ENCODE results near the gene ASAP3.
"Not testable (repeated sequence)": the region's sequence is repeated elsewhere in the genome, so short reads cannot be mapped to it uniquely, and the experiment has no call there.

ASAP3 gene

DNA sequence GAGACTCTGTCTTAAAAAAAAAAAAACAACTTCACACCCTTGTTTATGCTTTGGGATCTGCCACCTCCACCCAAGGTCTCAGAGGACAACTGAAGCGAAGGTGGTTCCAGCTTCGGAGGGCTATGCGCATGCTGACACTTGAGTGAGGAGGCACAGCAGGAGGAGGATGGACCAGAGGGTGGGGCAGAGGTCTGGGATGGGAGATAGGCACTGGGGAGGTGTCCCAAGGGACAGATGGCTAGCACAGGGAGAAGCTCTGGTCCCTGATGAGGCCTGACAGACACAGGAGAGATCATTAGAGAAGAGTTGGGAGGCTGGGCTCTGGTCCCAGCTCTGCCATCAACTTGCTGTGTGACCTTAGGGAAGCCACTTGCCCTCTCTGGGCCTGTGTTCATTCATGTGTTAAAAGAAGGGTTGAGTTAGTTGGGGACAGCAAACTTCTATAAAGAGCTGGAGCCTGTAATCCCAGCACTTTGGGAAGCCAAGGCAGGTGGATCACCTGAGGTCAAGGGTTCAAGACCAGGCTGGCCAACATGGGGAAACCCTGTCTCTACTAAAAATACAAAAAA is 30.2 kb upstream of the ASAP3 start:
- no peak for DNase-seq

DNA sequence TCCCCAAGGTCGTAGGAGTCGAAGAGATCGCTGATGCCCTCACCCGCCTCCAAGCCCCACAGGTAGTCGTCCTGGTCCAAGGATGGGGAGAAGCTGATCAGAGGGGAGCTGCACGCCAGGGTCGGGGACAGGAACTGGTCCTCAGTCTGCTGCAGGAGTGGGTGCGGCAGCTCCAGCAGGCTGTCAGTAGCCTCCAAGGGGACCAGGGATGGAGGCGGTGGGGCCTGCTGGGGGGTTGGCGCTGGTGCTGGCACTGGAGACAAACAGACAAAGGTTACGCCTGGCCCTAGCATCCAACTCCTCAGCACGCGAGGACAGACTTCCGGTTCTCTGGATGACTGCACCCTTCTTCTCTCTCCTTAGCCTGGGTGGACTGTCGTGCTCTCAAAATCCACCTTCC is 25.9 kb upstream of the ASAP3 start:
- DNase-seq, result no peak

DNA sequence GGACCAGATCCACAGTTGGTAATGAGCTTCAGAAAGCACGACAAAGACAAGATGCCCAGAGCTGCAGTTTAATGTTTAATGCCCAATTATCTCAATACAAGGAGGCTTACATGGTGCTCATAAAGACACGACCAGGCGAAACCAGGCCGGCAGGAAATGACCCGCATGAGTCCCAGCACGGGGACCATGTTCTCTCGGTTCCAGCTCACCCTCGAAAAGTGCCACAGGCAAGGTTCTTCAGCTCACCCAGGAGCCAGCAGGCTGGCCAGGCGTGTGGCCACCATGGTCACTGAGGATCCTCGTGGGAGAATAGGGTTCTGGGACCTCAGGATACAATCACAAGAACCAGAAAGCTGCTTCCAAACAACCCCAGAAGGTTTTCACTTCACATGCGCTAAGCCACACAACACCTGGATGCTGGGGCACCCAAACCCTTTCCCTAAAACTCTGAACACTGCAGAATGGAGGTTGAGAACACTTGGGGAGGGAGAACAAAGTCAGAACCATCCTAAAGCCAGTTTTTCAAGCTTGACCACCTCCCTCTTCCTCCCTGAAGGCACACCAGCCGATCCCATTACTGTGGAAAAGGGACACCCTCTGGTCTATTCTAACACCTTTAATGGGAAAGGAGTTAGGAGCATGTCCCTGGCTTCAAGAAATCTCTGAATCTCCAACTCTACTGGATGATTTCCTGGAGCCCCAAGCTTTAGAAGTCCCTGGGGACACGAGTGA is 22.6 kb upstream of the ASAP3 start:
- DNase-seq, result no peak

DNA sequence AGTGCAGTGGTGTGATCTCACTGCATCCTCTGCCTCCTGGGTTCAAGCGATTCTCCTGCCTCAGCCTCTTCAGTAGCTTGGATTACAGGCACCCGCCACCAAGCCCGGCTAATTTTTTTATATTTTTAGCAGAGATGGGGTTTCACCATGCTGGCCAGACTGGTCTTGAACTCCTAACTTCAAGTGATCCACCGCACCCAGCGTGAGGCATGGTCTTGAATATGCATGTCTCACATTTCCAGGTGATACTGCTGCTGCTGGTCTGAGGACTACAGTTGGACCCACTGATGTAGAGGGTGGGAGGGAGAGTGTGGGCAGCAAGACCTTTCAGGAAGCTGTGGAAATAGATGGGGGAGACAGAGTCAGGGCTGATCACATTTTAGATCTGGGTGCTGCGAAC is 21.9 kb upstream of the ASAP3 start:
- no peak for DNase-seq

DNA sequence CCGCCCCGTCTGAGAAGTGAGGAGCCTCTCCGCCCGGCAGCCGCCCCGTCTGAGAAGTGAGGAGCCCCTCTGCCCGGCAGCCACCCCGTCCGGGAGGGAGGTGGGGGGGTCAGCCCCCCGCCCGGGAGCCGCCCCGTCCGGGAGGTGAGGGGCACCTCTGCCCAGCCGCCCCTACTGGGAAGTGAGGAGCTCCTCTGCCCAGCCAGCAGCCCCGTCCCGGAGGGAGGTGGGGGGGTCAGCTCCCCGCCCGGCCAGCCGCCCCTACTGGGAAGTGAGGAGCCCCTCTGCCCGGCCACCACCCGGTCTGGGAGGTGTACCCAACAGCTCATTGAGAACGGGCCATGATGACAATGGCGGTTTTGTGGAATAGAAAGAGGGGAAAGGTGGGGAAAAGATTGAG is 20.2 kb upstream of the ASAP3 start:
- not testable (repeated sequence) for DNase-seq

DNA sequence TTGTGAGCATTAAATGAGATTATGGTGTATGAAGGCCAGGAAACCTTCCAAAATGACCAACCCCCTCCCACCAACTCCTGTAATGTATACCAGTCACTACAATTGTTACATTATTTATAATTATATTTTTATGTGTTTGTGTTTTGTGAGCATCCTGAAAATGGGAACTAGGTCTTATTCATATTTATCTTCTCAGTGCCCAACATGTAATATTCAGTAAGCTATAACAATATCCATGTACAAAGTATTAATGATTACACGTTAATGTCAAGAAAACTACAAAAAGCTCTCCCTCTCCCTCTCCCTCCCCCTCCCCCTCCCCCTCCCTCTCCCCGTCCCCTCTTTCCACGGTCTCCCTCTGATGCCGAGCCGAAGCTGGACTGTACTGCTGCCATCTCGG is 19.0 kb upstream of the ASAP3 start:
- no peak for DNase-seq

DNA sequence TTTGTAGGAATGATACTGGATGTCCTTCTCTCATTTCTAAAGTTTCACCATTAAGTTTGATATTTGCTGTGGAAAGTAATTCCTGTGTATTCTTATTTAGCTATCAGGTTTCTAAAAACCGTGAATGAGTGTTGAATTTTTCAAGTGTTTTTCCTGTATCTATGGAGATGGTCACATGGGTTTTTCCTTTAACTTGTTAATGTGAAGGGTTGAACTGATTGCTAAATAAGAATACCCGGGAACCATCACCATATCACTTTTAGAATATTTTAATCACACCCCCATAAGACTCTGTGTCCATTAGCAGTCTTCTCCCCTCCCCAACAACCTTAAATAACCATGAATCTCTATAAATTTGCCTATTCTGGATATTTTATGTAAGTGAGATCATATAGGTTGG is 16.5 kb upstream of the ASAP3 start:
- DNase-seq, result no peak

DNA sequence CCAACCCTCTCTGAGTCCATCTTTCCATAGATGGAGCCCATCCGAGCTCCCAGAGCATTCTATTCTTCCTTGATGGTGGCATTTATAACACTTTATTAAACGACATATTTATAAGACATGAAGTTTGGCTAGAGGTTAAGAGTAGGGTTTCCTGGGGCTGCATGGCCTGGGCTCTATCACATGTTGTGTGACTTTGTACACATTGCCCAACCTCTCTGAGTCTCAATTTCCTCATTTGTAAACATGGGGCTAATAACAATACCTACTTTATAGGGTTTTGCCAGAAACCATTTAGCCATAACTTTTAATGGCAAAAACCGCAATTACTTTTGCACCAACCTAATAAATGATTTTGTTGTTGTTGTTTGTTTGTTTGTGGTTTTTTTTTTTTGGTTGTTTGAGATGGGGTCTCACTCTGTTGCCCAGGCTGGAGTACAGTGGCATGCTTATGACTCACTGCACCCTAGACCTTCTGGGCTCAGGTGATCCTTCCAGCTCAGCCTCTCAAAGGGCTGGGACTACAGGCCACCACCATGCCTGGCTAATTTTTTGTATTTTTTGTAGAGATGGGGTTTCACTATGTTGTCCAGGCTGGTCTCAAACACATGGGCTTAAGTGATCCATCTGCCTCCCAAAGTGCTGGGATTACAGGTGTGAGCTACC is 13.9 kb upstream of the ASAP3 start:
- DNase-seq, result no peak

DNA sequence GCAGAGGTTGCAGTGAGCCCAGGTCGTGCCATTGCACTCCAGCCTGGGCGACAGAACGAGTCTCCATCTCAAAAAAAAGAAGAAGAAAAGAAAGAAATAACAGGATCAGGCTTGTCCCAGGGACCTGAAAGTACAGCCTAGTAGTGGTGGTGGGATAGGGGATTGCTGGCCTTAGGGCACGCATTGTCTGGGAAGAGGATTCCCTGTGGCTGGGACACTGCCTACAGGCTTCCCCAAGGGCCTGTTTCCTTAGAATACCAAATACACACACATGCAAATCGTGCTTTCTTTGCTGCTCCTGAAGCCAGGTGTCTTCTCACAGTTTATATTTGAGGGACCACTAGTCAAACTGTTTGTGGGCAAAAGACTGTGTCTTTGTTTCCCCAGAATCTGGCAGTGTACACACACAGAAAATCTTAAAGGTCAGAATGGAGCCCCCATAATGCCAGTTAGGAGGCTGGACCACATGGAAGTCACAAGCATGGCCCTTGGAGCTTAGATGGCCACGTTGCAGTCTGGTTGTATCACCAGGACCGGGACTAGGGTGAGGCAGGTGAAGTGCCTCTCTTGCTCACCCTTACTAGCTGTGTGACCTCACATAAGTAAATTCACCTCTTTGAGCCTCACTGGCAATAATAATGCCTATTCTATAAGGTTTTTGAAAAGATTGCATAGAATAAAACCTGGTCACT is 12.7 kb upstream of the ASAP3 start:
- DNase-seq, result no peak

DNA sequence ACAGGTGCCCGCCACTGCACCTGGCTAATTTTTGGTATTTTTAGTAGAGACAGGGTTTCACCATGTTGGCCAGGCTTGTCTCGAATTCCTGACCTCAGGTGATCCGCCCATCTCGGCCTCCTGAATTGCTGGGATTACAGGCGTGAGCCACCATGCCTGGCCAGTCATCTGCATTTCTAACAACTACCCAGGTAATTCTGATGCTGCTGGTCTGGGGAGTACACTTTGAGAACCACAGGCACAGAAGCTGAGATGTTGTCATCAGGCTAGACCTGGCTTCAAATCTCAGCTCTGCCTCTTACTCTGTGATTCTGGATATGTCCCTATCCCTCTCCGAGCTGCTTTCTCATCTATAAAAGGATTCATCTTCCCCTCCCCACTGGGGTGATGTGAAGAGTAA is 10.9 kb upstream of the ASAP3 start:
- not testable (repeated sequence) for DNase-seq

DNA sequence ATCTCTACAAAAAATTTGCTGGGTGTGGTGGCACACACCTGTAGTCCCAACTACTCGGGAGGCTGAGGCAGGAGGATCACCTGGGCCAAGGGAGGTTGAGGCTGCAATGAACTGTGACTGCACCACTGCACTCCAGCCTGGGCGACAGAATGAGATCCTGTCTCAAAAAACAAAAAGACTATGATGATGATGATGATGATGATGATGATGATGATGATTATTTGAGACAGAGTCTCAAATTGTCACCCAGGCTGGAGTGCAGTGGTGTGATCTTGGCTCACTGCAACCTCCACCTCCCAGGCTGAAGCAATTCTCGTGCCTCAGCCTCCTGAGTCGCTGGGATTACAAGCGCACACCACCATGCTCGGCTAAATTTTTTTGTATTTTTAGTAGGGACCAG is 8.8 kb upstream of the ASAP3 start:
- DNase-seq, result not testable (repeated sequence)

DNA sequence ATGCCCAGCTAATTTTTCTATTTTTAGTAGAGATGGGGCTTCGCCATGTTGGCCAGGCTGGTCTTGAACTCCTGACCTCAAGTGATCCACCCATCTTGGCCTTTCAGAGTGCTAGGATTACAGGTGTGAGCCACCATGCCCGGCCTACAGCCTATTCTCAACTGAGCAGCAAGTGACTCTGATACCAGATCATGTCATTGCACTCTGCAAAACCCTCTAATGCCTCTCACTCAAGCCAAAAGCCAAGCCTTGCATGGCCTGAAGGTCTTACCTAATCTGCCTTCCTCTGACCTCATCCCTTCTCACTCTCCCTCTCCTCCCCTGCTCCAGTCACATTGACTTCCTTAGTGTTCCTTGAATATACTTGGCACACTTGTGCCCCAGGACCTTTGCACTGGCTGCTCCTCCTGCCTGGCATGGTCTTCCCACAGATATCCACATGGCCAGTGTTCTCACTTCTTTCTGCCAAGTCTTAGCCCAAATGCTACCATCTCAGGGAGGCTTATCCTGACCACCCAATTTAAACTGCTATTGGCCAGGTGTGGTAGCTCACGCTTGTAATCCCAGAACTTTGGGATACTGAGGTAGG is 8.2 kb upstream of the ASAP3 start:
- no peak for DNase-seq

DNA sequence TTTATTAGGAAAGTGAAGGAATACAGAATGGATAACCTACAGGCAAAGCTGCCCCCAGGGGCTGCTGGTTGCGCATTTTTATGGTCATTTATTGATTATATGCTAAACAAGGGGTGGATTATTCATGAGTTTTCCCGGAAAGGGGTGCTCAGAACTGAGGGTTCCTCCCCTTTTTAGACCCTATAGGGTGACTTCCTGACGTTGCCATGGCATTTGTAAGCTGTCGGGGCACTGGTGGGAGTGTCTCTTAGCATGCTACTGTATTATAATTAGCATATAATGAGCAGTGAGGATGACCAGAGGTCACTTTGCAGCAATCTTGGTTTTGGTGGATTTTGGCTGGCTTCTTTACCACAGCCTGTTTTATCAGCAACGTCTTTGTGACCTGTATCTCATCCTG is 5.9 kb upstream of the ASAP3 start:
- DNase-seq, result no peak

DNA sequence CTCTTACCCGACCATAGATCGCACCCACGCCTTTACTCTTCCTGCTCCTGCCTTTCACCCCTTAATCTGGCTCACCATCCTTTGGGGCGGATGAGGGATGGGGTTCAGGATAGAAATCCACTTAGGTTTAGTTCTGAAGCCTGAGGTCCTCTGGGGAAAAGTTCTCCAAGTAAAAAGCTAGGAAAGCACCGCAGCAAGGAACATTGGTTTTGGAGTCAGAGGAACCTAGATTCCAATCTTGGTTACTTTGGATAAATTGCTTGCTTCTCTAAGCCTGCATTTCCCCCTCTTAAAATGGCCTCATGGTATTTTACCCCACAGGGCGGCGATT is 988 bp upstream of the ASAP3 start:
- DNase-seq, result no peak

DNA sequence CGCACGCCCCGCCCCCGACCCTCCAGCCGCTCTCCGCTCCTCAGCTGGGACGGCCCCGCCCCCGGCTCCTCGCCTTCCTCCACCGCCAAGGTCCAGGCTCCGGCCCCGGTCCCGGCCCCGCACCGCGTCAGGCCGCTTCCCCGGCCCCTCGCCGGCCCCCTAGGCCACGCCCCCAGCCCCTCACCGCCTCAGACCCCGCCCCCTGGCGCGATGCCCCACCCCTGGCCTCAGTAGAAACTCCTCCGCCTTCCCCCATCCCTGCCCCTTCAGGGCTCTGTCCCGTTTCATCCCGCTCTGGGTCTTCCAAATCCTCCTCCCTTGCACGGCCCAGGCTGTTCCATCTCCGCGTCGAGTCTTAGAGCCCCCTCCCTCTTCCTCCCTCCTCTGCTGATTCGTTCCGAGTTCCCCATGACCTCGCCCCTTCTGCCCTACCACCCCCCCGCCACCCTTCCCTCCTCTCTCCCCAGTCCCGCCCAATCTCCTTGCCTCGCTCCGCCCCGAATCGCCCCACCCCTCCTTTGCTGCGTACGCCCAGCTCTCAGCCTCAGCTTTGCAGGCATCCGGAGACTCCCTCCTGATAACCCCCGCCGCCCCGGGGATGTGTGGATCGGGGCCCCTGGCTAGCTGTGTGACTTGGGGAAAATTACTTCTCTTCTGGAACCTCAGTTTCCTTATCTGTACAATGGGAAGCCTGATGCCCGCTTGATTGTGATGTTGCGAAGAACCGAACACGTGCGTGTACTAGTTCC is 448 bp upstream of the ASAP3 start:
- peak; percentile 86 for DNase-seq

DNA sequence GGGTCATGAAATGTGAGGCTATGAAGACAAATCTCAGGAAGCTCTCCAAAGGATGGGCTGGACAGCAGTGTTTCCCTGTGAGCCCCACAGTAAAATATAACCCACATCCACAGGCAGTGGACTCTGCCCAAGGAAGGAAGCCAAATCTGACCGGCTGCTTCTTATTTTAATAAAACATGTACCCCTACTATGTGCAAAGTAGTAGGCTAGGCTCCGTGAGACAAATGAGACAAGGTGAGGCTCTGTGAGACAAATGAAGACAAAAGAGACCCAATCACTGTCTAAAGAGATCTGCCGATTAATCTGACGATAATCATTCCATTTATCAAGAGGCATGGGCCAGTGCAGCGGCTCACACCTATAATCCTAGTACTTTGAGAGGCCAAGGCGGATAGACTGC is 2.1 kb downstream of the ASAP3 start:
- DNase-seq, result no peak

DNA sequence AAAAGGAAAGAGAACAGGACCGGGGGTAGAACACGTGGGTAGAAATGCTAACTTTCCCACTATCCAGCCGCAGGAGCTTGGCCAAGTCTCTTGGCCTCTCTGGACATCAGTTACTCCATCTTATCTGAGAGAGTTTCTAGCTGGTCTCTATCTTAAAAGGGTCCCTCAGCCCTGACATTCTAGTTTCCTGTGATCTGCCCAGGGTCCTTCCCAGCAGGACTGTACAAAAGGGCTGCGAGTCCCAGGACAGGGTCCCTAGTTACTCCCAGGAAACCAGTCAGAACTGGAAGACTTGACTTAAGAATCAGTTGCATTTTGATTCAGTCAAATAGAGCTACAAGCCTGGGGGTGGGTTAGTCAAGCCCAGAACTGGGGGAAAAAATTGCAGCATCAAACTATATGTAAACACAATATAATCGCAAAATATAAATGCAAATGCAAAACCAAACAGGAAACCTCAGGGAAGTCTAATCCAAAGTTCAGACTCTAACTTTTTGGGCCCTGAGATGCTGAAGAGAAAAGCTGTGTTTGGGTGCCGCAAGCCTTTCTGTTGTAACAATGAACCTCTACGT is 2.9 kb downstream of the ASAP3 start:
- no peak for DNase-seq

DNA sequence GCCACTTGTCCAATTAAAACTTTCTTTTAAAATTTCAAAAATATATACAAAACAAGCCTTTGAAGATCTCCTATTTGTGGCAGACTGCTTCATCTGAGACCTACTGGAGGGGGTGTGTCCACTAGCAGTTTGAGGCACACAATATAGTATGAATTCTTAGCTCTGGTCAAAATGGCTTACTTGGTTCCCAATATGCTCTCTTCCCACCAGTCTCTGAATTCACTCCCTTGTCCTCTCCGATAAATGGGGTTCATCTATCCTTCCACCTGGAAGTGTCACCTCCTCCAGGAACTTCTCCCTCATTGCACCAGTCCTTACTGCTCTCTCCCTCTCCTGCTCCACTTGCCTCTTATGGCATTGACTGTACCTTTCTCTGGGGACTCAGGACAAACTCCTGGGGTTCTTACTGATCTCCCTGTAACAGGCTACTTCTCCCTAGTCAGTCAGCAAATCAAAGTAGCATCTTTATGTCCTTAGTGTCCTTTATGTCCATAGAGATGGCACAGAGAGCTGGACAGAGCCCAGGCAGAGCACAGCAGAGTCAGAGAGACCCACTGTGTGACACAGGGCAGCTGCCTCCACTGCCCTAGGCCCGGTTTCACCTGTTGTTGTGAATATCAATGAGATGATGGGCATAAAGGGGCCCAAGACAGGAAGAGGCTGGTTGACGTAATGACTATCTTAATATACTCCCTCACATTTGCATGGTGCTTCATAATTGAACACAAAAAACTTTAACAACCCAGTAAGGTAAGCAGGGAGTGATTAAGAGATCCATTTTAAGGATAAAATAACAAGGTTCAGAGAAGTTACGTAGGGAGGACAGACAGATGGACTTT is 3.6 kb downstream of the ASAP3 start:
- no peak for DNase-seq

DNA sequence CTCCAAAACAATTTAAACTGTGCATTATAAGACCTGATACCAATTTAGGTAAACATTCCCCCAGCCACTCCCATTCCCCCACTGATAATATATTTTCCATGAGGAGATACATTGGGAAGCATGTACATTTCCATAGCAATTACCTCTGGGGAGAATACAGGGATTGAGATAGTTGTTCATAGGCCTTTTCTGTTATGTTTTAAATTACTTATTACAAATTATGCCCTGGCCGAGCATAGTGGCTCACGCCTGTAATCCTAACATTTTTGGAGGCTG is 4.4 kb downstream of the ASAP3 start:
- DNase-seq, result no peak

DNA sequence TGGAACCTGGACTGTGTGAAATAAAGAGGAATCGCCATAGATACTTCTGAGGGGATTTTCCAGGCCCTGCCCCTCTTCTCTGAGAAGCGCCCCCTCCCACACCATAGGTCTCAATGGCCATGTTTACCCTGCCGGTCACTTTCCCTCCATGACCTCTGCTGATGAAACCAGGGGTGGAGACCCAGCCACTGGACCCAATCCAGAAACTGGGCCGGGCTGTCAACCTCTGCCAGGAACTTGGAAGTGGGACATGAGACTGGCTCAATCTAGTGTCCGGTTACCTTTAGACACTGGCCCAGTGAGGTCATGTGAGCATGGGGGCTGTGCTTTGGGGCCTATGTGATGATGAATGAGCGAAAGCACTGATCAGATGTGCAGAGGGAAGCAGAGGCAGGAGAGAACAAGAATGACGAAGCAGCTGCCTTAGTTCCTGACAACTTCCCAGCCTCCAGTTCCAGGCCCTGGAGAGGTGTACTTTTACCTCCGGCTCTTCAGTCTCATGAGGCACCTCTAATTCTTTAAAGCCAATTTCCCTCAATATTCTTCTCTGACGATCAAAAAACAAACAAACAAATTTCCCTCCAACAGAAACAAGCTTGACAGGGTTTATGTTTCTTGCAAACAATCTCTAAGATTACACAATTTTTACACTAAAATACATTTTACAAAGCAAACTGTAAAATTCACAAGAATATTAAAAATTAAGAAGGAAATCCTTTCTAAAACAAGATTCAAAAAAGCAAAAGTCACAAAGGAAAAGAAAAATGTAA is 4.9 kb downstream of the ASAP3 start:
- no peak for DNase-seq

All from NCI-H69 (cell line).